ENCODE results near the gene ZNRF2.
"Not testable (repeated sequence)": the region's sequence is repeated elsewhere in the genome, so short reads cannot be mapped to it uniquely, and the experiment has no call there.

Gene ZNRF2

GRCh38 chr7:30263090-30263710 is 21.2 kb upstream of the ZNRF2 start:
- DNase-seq (ENCODE audit: low read depth): no peak

DNA sequence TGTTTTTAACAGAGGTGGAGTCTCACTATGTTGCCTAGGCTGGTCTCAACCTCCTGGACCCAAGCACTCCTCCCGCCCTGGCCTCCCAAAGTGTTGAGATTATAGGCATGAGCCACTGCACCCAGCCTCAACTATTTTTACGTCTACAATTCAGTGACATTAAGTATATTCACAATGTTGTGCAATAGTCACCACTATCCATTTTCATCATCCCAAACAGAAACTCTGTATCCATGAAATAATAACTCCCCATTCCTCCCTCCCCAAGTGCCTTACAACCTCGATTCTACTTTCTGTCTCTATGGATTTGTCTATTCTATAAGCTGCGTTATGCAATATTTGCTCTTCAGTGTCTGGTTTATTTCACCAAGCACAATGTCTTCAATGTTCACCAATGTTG is 20.3 kb upstream of the ZNRF2 start:
- no peak for DNase-seq (ENCODE audit: low read depth)

- not testable (repeated sequence) for DNase-seq (ENCODE audit: low read depth)
Observed at GRCh38 chr7:30265189-30265588, 19.2 kb upstream of the ZNRF2 start.

DNA sequence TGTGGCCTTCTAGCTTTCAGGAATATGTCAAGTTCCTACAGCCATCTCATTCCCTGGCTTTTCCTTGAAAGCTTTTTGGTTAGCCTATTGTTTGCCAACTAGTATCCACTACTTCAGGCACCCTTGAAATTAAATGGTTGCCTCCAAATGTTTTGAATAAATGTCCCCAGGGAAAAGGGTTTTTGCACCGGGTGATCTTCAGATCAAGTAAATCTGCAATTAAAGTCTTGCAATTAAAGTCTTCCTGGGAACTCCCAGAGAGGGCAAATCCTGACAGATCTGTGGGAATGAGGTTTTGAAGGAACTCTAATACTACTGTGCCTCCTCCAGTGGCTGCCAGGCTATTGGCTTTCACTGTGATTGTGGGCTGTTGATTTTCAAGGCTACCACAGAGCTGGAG is 17.7 kb upstream of the ZNRF2 start:
- DNase-seq (ENCODE audit: low read depth): no peak

GRCh38 chr7:30268586-30268985 is 15.8 kb upstream of the ZNRF2 start:
- no peak for DNase-seq (ENCODE audit: low read depth)

DNA sequence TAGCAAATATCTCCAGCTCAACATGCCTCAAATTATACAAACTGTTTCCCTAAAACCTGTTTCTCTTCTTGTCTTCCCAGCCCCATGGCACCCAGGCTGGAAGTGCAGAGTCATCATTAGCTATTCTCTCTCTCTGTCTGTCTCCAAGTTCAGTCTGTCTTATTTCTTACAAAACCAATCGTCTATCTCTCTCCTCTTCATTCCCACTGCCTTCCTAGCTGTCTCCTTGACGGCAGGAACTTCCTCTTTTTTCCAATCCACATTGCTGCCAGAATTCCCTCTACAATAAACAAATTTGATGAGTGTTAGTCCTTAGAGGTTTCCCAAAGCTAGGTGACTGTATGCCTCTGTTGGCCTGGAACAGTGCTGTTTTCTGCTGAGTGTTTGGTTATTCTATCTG is 14.9 kb upstream of the ZNRF2 start:
- DNase-seq (ENCODE audit: low read depth): no peak

GRCh38 chr7:30270921-30271320 is 13.5 kb upstream of the ZNRF2 start:
- DNase-seq (ENCODE audit: low read depth): no peak

GRCh38 chr7:30272126-30272525 is 12.3 kb upstream of the ZNRF2 start:
- DNase-seq (ENCODE audit: low read depth): no peak

- no peak for DNase-seq (ENCODE audit: low read depth)
Observed at GRCh38 chr7:30273552-30273951, 10.8 kb upstream of the ZNRF2 start.

GRCh38 chr7:30274641-30275040 is 9.8 kb upstream of the ZNRF2 start:
- no peak for DNase-seq (ENCODE audit: low read depth)

GRCh38 chr7:30276203-30276900 is 8.0 kb upstream of the ZNRF2 start:
- DNase-seq (ENCODE audit: low read depth): peak; percentile 52

- no peak for DNase-seq (ENCODE audit: low read depth)
Observed at GRCh38 chr7:30278376-30278775, 6.0 kb upstream of the ZNRF2 start.

DNA sequence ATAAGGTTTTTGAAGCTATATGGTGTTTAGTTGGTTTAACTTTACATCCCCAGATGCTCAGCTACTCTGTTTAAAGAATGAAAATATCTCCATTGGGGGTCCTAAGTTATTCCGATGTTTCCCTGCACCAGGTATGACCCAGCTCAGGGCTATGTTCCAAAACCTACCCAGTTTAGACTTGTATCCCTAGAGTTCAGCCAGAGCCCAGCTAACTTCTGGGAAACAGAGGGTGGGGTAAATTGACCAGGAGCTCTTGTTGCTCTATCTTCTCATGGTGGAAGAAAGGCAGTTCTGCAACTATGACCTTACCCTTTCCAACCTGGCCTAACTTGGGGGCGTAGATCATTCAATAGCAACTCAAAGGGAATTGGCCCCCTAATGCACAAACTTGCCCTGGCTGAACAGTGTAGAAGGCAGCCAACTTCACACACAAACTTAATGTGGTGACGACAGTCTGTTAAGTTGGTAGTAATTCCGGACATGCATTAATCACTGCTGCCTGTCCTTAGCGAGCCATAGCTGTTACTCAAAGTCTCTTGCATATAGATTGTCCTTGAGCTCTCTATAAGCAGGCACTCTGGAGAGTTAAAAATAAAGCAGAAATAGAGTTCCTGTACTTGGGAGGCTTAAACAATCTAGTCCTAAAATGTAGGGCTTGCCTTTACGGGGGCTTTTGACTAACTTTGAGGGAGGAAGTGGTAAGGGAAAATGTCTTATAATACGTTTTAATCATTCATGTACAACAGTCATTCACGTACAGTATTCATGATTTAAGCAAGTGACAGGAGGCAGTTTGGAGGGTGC is 5.3 kb upstream of the ZNRF2 start:
- DNase-seq (ENCODE audit: low read depth): no peak

GRCh38 chr7:30279653-30279904 is 4.8 kb upstream of the ZNRF2 start:
- DNase-seq (ENCODE audit: low read depth): no peak

DNA sequence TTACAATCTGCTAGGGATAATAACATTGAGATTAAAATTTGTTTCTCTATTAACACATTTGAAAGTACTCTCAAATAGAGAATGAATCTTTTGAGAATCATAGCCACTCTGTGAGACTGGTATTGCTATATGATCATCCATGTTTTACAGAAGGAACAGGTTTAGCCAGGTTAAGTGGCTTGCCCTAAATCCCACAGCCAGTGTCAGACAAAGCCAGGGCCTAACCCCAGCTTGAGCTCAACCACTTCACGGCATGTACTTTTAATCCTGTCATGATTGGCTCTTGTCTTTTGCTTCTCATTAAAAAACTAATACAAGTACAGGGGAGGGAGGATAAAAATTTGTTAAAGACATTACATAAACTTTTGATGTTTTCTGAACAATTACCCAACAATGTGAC is 3.8 kb upstream of the ZNRF2 start:
- no peak for DNase-seq (ENCODE audit: low read depth)

GRCh38 chr7:30281263-30281662 is 3.1 kb upstream of the ZNRF2 start:
- no peak for DNase-seq (ENCODE audit: low read depth)

DNA sequence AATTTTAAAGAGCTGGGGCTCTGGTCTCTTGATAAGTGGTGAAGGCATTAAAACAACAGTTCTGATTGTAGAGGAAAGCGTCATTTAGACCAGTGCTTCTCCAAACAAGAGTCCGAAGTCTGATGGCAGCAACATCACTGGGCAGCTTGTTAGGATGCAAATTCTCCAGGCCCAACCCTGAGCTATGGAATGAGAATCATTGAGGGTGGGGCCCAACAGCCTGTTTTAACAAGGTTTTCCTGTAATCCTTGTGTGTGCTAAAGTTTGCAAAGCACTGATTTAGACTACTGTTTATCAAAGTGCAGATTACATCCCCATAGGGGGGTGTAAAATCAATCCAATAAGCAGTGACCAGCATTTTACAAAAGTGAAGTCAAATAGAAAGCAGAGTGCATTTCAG is 2.6 kb upstream of the ZNRF2 start:
- DNase-seq (ENCODE audit: low read depth): no peak

DNA sequence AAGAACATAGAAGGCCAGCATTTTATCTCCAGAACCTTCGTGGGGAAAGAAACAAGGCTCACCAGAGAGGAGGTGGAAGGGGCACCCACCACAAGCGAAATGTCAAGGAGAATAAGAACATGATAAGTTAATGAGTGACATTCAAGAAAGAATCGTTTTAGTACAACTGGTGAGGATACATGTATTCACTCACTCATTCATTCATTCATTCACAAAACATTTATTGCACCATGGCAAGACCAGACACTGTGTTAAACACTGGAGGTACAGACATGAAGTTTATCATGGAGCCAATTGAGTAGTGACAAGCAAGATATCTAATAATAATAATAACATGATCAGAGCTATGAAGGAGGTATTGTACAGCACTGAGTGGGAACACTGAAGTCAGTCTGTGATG is 1.7 kb upstream of the ZNRF2 start:
- no peak for DNase-seq (ENCODE audit: low read depth)

DNA sequence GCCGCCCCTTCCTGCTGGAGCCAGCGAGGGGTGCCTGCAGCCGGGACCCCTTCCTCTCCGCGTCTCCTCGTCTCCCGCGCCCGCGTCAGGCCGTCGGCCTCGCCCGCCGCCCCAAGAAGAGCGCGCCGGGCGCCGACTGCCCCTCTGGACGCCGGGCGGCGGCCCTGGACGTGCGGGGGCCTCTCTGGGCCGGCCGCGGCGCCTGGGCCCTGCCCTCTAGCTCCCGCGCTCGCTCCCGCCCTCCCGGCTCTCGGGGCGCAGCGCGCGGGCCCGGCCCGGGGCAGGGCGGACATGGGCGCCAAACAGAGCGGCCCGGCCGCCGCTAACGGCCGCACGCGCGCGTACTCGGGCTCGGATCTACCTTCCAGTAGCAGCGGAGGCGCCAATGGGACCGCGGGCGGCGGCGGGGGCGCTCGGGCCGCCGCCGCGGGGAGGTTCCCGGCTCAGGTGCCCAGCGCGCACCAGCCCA is 704 bp downstream of the ZNRF2 start:
- DNase-seq (ENCODE audit: low read depth): peak; percentile 32

- peak; percentile 74 for DNase-seq (ENCODE audit: low read depth)
Observed at GRCh38 chr7:30285536-30286284, 1.3 kb downstream of the ZNRF2 start.

- DNase-seq (ENCODE audit: low read depth): no peak
Observed at GRCh38 chr7:30286749-30287148, 2.4 kb downstream of the ZNRF2 start.

- not testable (repeated sequence) for DNase-seq (ENCODE audit: low read depth)
Observed at GRCh38 chr7:30287625-30288024, 3.2 kb downstream of the ZNRF2 start.

GRCh38 chr7:30289634-30290033 is 5.2 kb downstream of the ZNRF2 start:
- DNase-seq (ENCODE audit: low read depth): not testable (repeated sequence)

All from amniotic epithelial cell (primary cell).